K562 (cell line): Measurements from ENCODE around the gene YES1. TPM values are rescaled to one million over a fixed set of nuclear protein-coding genes. Genes with fewer than 3 reads are reported as not detected.

Experiments
- ATAC-seq: fragments of 200-7000 bp; cut with Tn5 transposase; 3 replicates; pipeline ENCODE4 v1.9.1; 2020; ENCODE audit warnings: moderate library complexity
- BruUV-seq: library from RNA; stranded (reverse); fragments of 400-500 nt; replicated peaks from 2 replicates; lab custom pipeline; 2021; lab: Mats Ljungman, UMichigan
- CTCF ChIA-PET: fragments of 300-600 bp; formaldehyde crosslinking; extraction: SDS; loops from one replicate; lab custom pipeline; 2021; ENCODE audit warnings: low intra/inter-chr PET ratio; lab: Yijun Ruan, JAX
- POLR2A ChIA-PET: fragments of 300-600, 350-650 bp; sonication (Branson Sonifier 250); formaldehyde crosslinking; extraction: SDS; loops from one replicate; lab custom pipeline; 2021; ENCODE audit warnings: antibody characterized with exemption, inconsistent platforms; lab: Yijun Ruan, JAX
- DNase-seq, 4 experiments: peaks; one replicate each; pipeline versions ENCODE4 v3.0.0 to v3.0.0-alpha.2; 2011 to 2018; ENCODE audit warnings: low spot score in 3 of 4, mixed read lengths in 3 of 4; ENCODE audit errors: extremely low read depth in 1 of 4
- FAIRE-seq: peaks from 2 replicates; lab custom pipeline; 2011; peaks lifted over from hg19 to GRCh38; lab: Jason Lieb, UNC
- H2AFZ ChIP-seq: 2 replicates; pipeline ENCODE4 v1.6.0; 2011; ENCODE audit warnings: low read depth, low read length, control low read depth, inconsistent platforms
- H3K27ac ChIP-seq: fragments of 200-600 bp; 3 replicates; pipeline ENCODE4 v1.8.0; 2011; ENCODE audit warnings: low read depth, mild to moderate bottlenecking, control low read depth, inconsistent platforms, low read length, moderate library complexity, mixed read lengths; ENCODE audit errors: extremely low read depth
- H3K27me3 ChIP-seq, 2 experiments: fragments of 300-600 bp in 1 of 2; 2 replicates in 1 of 2; 3 replicates in 1 of 2; pipeline versions ENCODE4 v1.6.0 to v1.8.0; 2011; ENCODE audit warnings: inconsistent platforms in 2 of 2, low read length in 2 of 2, mild to moderate bottlenecking in 1 of 2, mixed read lengths in 1 of 2, moderate library complexity in 1 of 2; ENCODE audit not compliant: control insufficient read depth in 2 of 2, insufficient read depth in 2 of 2
- H3K36me3 ChIP-seq: fragments of 300-600 bp; 3 replicates; pipeline ENCODE4 v1.8.0; 2011; ENCODE audit warnings: mild to moderate bottlenecking, low read length, inconsistent platforms; ENCODE audit not compliant: control insufficient read depth, insufficient read depth
- H3K4me1 ChIP-seq, 2 experiments: fragments of 200-600 bp in 1 of 2; replicated peaks in 1 of 2; 2 replicates in 1 of 2; 3 replicates in 1 of 2; pipeline versions ENCODE4 v1.5.1 to v1.8.0; 2011; ENCODE audit warnings: inconsistent platforms in 2 of 2, low read length in 2 of 2, mild to moderate bottlenecking in 1 of 2, mixed read lengths in 1 of 2, moderate library complexity in 1 of 2; ENCODE audit not compliant: control insufficient read depth in 2 of 2, insufficient read depth in 2 of 2
- H3K4me2 ChIP-seq: 2 replicates; pipeline ENCODE4 v1.6.1; 2011; ENCODE audit warnings: low read length, control low read depth, inconsistent platforms, mixed read lengths; ENCODE audit not compliant: insufficient read depth
- H3K4me3 ChIP-seq: fragments of 200-600 bp; sonication (generic), shearing (Covaris generic); 2 replicates; pipeline ENCODE4 v1.5.1; 2016; ENCODE audit warnings: control low read depth, inconsistent platforms
- H3K79me2 ChIP-seq: fragments of 200-600 bp; 3 replicates; pipeline ENCODE4 v1.8.0; 2011; ENCODE audit warnings: low read length, inconsistent platforms; ENCODE audit not compliant: control insufficient read depth, insufficient read depth
- H3K9ac ChIP-seq, 2 experiments: 2 replicates each; pipeline versions ENCODE4 v1.6.0 to v1.6.1; 2011; ENCODE audit warnings: low read depth in 2 of 2, low read length in 2 of 2, control low read depth in 1 of 2, inconsistent platforms in 1 of 2, mild to moderate bottlenecking in 1 of 2, mixed read lengths in 1 of 2; ENCODE audit not compliant: insufficient read depth in 1 of 2
- H3K9me1 ChIP-seq: one replicate; pipeline ENCODE4 v1.6.0; 2011; ENCODE audit warnings: inconsistent platforms, mild to moderate bottlenecking, low read length, moderate library complexity; ENCODE audit not compliant: control insufficient read depth, insufficient read depth
- H3K9me3 ChIP-seq: replicated peaks from 2 replicates; pipeline ENCODE4 v1.5.1; 2011; ENCODE audit warnings: low read depth, low read length, inconsistent platforms; ENCODE audit not compliant: control insufficient read depth, insufficient read depth
- H4K20me1 ChIP-seq: replicated peaks from 2 replicates; pipeline ENCODE4 v1.6.1; 2011; ENCODE audit warnings: low read length, inconsistent platforms, mixed read lengths; ENCODE audit not compliant: control insufficient read depth, insufficient read depth
- DEAF1 ChIP-seq: fragments of 450-650 bp; formaldehyde crosslinking; IDR thresholded peaks from 2 replicates; pipeline ENCODE4 v1.4.0; 2020; ENCODE audit warnings: mild to moderate bottlenecking, moderate library complexity
- RAD51 ChIP-seq: fragments of 450-650 bp; IDR thresholded peaks from 2 replicates; pipeline ENCODE4 v1.7.1; 2016; ENCODE audit warnings: low read depth, mild to moderate bottlenecking, borderline replicate concordance
- RBM22 ChIP-seq: fragments of 200-400 bp; formaldehyde crosslinking; IDR thresholded peaks from 2 replicates; pipeline ENCODE4 v1.6.1; 2018; ENCODE audit warnings: low read length, low read depth; ENCODE audit not compliant: poor library complexity, severe bottlenecking
- WGBS: fragments of 100-300 bp; shearing (Covaris generic); methylation state at CpG from one replicate; pipeline ENCODE4 v1.1.6; 2016; ENCODE audit warnings: low coverage, mixed read lengths; ENCODE audit not compliant: insufficient coverage; ENCODE audit errors: missing lambda C conversion rate; 5-methylcytosine and 5-hydroxymethylcytosine counted together
- in situ Hi-C: fragments of 300-500 bp; cut with MboI; formaldehyde crosslinking; loops from 4 replicates; pipeline ENCODE4 v1.15.0; 2018; ENCODE audit warnings: inconsistent platforms, mixed read lengths
- intact Hi-C: fragments of 100-400 bp; cut with micrococcal nuclease; formaldehyde crosslinking; loops from 2 replicates; pipeline ENCODE4 v1.14.2; 2022
- polyA plus RNA-seq, 8 experiments: library from polyadenylated mRNA; depleted of rRNA in 4 of 8; stranded (reverse) in 5 of 8; unstranded in 3 of 8; fragments of >200 nt; fragmentation: Nextera tagmentation in 2 of 8; fragmentation: Illumina TruSeq in 1 of 8; extraction: Ambion mirVana in 2 of 8; extraction: Trizol in 1 of 8; gene quantifications; 2 replicates each; pipeline versions ENCODE4 v1.2.1 to v1.2.3, GENCODE V29; 2011 to 2014; ENCODE audit warnings: inconsistent platforms in 1 of 8, missing spikeins in 1 of 8
- total RNA-seq, 7 experiments: library from RNA; depleted of rRNA in 6 of 7; stranded (reverse); fragments of >200 nt in 6 of 7; fragmentation: Illumina TruSeq in 2 of 7; extraction: Trizol in 2 of 7; gene quantifications; 2 replicates each; pipeline versions ENCODE4 v1.2.1 to v1.2.3, GENCODE V29; 2011 to 2021; ENCODE audit warnings: low replicate concordance in 1 of 7

The YES1 gene
- total and polyA plus RNA-seq, 9 of the 15 experiments (the other 6 are each of a cell fraction or from before 2014, with no cell fraction given): 37.2 to 115 (median 77.7) TPM

GRCh38 chr18:767961-768360 lies 44.1 kb downstream of the YES1 start:
- intact Hi-C loops (no loop called here), in situ Hi-C loops (no loop called here)
- no peak for DNase-seq
- TF ChIP-seq RBM22: peak; percentile 19
- TF ChIP-seq DEAF1 (CRISPR knock-in tag): 0 out of 2 replicates have a peak, but pooled peaks have one; percentile 2
- no peak for TF ChIP-seq RAD51
- no peak overlapping the region for H3K27ac ChIP-seq
- peaks cover 27% of the 10 kb centered on the region; the same call in 2 of the 3 replicates for H3K36me3 ChIP-seq
- no peaks in the 10 kb centered on the region for H3K9me3 ChIP-seq
- H3K4me3 ChIP-seq: no peak overlapping the region
- peak; percentile 19; the same call in 2 of the 3 replicates for ATAC-seq
- no peaks in the 10 kb centered on the region for H3K9me1 ChIP-seq
- peaks cover 14 to 34% of the 10 kb centered on the region in 2 experiments; a peak in 4 of 5 replicates for H3K4me1 ChIP-seq
- H3K9ac ChIP-seq: no peak overlapping the region
- peaks cover 95% of the 10 kb centered on the region for H3K79me2 ChIP-seq
- WGBS: 91% methylated on average over 1 of the region's 1 CpG
- no TSS peak for BruUV-seq
- H2AFZ ChIP-seq: no peak overlapping the region
- H3K4me2 ChIP-seq: no peak overlapping the region
- ChIA-PET POLR2A (no interaction called here), CTCF (no interaction called here)
- no peak for FAIRE-seq
- H3K27me3 ChIP-seq: no peaks in the 10 kb centered on the region
- H4K20me1 ChIP-seq: peaks cover under 1% of the 10 kb centered on the region; the same call in 1 of the 2 replicates
